ENCODE data around the gene ACSS2. TPM values are rescaled to one million over a fixed set of nuclear protein-coding genes. Genes with fewer than 3 reads are reported as not detected.

Gene ACSS2
- polyA plus RNA-seq, 1 donor: 46.0 TPM

DNA sequence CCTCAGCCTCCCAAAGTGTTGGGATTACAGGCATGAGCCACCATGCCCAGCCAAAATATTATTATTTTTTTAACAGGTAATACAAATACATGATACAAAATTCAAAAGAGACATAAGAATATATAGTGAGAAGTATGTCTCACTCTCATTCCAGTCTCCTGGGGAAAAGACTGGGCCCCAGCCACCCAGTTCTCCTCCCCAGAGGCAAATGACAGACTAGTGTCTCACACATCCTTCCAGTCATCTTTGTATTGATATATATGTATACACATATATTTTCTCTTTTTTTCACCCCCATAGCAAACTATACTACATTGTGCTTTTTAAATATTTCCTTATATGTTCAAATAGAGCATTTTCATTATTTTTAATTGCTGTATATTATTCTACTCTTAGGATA, 70.9 kb downstream of the ACSS2 start:
- no peak for DNase-seq

- DNase-seq: no peak
Observed at GRCh38 chr20:34948030-34948429, 71.6 kb downstream of the ACSS2 start.

- no peak for DNase-seq
Observed at GRCh38 chr20:34949120-34949519, 72.7 kb downstream of the ACSS2 start.

GRCh38 chr20:34951252-34951651, 74.8 kb downstream of the ACSS2 start:
- no peak for DNase-seq

DNA sequence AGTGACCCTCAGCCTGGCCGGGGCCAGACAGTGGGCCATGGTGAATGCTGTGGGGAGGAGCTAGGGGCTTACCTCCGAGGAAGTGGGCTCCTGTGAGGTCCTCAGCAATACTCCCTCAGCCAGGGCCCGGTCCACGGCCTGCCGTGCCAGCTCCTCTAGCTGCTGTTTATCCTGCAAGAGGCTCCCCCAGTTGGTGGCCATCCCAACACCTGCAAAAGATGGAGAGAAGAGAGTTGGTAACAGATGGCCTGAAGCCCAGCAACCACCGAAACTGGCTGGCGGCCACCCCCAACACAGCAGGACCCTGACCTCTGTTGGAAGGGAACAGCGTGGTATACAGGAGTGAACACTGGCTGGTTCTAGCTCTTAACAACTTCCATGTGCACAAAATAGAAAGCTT, 75.2 kb downstream of the ACSS2 start:
- DNase-seq: no peak

DNA sequence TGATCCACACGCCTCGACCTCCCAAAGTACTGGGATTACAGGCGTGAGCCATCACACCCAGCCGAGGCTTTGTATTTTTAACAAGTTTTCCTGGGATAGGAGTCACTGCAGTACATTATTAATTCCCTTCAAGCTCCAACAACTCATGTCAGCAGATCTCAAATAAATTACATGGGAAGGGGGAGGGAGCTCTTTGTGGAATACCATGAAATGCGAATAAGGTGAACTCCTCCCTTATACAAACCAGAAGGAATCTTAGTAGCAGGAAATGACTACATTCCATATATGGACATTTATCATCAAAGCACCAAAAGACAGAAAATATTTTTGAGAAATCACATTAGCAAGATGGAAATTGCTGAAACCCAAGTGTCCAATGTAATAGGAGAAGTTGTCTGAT, 76.3 kb downstream of the ACSS2 start:
- peak; percentile 67 for DNase-seq

- no peak for DNase-seq
Observed at GRCh38 chr20:34953960-34954359, 77.5 kb downstream of the ACSS2 start.

- DNase-seq: no peak
Observed at GRCh38 chr20:34954904-34955230, 78.5 kb downstream of the ACSS2 start.

- peak; percentile 97 for DNase-seq
Observed at GRCh38 chr20:34955231-34956040, 79.0 kb downstream of the ACSS2 start, which contains the start of the genes GSS and MYH7B. TSS of gene GSS (minus strand) at chr20:34955806. CDS start at chr20:34951852, 3,954 bp downstream. TSS of gene MYH7B (plus strand) at chr20:34955868. CDS start at chr20:34978006, 22,138 bp downstream.

- no peak for DNase-seq
Observed at GRCh38 chr20:34956041-34956458, 79.6 kb downstream of the ACSS2 start.

- no peak for DNase-seq
Observed at GRCh38 chr20:34956751-34957472, 80.5 kb downstream of the ACSS2 start.

DNA sequence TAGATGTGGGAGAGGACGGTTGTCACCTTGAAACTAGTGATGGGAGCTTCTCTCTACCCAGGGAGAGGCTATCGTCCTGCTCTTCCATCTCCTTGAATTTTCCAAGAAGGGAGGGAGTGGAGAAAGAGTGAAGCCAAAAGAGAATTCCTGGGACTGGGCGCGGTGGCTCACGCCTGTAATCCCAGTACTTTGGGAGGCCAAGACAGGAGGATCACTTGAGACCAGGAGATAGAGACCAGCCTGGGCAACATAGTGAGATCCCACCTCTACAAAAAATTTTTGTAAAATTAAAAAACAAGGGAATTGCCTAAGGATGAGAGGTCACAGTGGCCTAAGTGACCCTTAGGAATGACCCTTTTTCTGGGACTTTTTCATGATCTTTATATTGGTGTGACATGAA, 88.1 kb downstream of the ACSS2 start:
- DNase-seq: no peak

GRCh38 chr20:34965051-34965450, 88.6 kb downstream of the ACSS2 start:
- no peak for DNase-seq

- DNase-seq: no peak
Observed at GRCh38 chr20:34967421-34967820, 91.0 kb downstream of the ACSS2 start.

- no peak for DNase-seq
Observed at GRCh38 chr20:34968042-34968775, 91.8 kb downstream of the ACSS2 start.

- DNase-seq: no peak
Observed at GRCh38 chr20:34970193-34970840, 93.9 kb downstream of the ACSS2 start.

GRCh38 chr20:34970846-34971560, 94.6 kb downstream of the ACSS2 start:
- DNase-seq: no peak

- no peak for DNase-seq
Observed at GRCh38 chr20:34971561-34972235, 95.3 kb downstream of the ACSS2 start.

- no peak for DNase-seq
Observed at GRCh38 chr20:34974246-34974645, 97.8 kb downstream of the ACSS2 start.

DNA sequence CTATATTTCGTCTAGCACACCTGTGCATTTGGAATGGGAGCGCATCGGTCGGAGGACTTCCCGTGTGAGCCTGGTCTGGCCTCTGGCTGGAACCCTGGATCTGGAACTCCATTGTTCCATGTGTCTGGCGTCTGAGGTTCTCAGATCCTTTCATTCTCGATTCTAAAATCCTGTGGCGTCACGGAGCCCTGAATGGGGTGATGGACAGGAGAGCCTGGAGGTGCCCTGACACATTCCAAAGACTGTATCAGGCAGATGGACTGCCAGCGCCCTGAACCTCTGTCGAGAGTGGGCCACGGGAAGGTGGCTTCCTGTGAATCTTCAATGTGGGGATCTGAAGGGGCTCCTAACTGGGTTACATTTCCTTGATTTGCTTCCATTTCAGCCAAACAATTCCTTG, 99.9 kb downstream of the ACSS2 start:
- no peak for DNase-seq
